SK-N-SH (cell line): Measurements from ENCODE around the gene SCN3B. TPM values are rescaled to one million over a fixed set of nuclear protein-coding genes. Genes with fewer than 3 reads are reported as not detected.

Experiments used
- CTCF ChIA-PET: fragments of 300-600, 350-600 bp; formaldehyde crosslinking; extraction: SDS; loops from one replicate; lab custom pipeline; 2021; lab: Yijun Ruan, JAX
- POLR2A ChIA-PET: fragments of 350-600 bp; sonication (Branson Sonifier 250); formaldehyde crosslinking; extraction: SDS; loops from one replicate; lab custom pipeline; 2020; ENCODE audit warnings: antibody characterized with exemption, inconsistent platforms; lab: Yijun Ruan, JAX
- DNase-seq: peaks from one replicate; pipeline ENCODE4 v3.0.0; 2012
- H2AFZ ChIP-seq: fragments of 200-600 bp; sonication (generic); 2 replicates; pipeline ENCODE4 v1.8.1; 2016; ENCODE audit warnings: antibody characterized with exemption, mild to moderate bottlenecking, low read depth
- H3F3A ChIP-seq: fragments of 200-600 bp; sonication (generic); replicated peaks from 2 replicates; pipeline ENCODE3; 2016; ENCODE audit warnings: antibody characterized with exemption, mild to moderate bottlenecking; ENCODE audit not compliant: insufficient read depth
- H3K27ac ChIP-seq, 2 experiments: fragments of 200-500 bp in 1 of 2; fragments of 200-600 bp in 1 of 2; sonication (Bioruptor generic) in 1 of 2; sonication (generic), shearing (Covaris generic) in 1 of 2; 2 replicates each; pipeline versions ENCODE4 v1.5.1 to v1.6.1; 2014 to 2016; ENCODE audit warnings: low read depth in 2 of 2, inconsistent platforms in 1 of 2, low read length in 1 of 2, mild to moderate bottlenecking in 1 of 2, mixed read lengths in 1 of 2
- H3K27me3 ChIP-seq: fragments of 200-600 bp; sonication (generic), shearing (Covaris generic); 2 replicates; pipeline ENCODE4 v1.6.1; 2016; ENCODE audit warnings: mixed run types; ENCODE audit not compliant: insufficient read depth
- H3K36me3 ChIP-seq, 2 experiments: fragments of 200-500 bp in 1 of 2; fragments of 200-600 bp in 1 of 2; sonication (Bioruptor generic) in 1 of 2; sonication (generic) in 1 of 2; replicated peaks in 1 of 2; 2 replicates each; pipeline versions ENCODE3 to v1.5.1; 2014 to 2016; ENCODE audit warnings: low read length in 1 of 2, mild to moderate bottlenecking in 1 of 2; ENCODE audit not compliant: insufficient read depth in 2 of 2, control insufficient read depth in 1 of 2
- H3K4me1 ChIP-seq, 2 experiments: fragments of 200-500 bp in 1 of 2; fragments of 200-600 bp in 1 of 2; sonication (Bioruptor generic) in 1 of 2; sonication (generic), shearing (Covaris generic) in 1 of 2; 2 replicates each; pipeline versions ENCODE4 v1.5.1 to v1.6.1; 2014 to 2016; ENCODE audit warnings: low read depth in 1 of 2, low read length in 1 of 2, mixed run types in 1 of 2; ENCODE audit not compliant: insufficient read depth in 2 of 2, control insufficient read depth in 1 of 2
- H3K4me2 ChIP-seq: fragments of 200-600 bp; sonication (generic), shearing (Covaris generic); 2 replicates; pipeline ENCODE4 v1.6.1; 2017; ENCODE audit warnings: mixed run types
- H3K4me3 ChIP-seq, 2 experiments: fragments of 200-500 bp in 1 of 2; fragments of 200-600 bp in 1 of 2; sonication (Bioruptor generic) in 1 of 2; sonication (generic), shearing (Covaris generic) in 1 of 2; 2 replicates each; pipeline versions ENCODE4 v1.5.1 to v1.8.1; 2014 to 2016; ENCODE audit warnings: low read depth in 2 of 2, inconsistent platforms in 1 of 2, low read length in 1 of 2, mild to moderate bottlenecking in 1 of 2, mixed read lengths in 1 of 2, moderate library complexity in 1 of 2
- H3K79me2 ChIP-seq: fragments of 200-600 bp; sonication (generic); 2 replicates; pipeline ENCODE4 v1.8.1; 2017; ENCODE audit warnings: mild to moderate bottlenecking; ENCODE audit not compliant: insufficient read depth
- H3K9ac ChIP-seq: fragments of 200-600 bp; sonication (generic); 2 replicates; pipeline ENCODE4 v1.6.1; 2017; ENCODE audit warnings: mixed run types
- H3K9me2 ChIP-seq: fragments of 200-600 bp; sonication (generic); 2 replicates; pipeline ENCODE4 v1.6.1; 2017; ENCODE audit warnings: mixed run types
- H3K9me3 ChIP-seq: fragments of 200-600 bp; sonication (generic); 2 replicates; pipeline ENCODE4 v1.6.1; 2017; ENCODE audit warnings: mixed run types, mild to moderate bottlenecking, moderate library complexity
- H4K20me1 ChIP-seq: fragments of 200-600 bp; sonication (generic); 2 replicates; pipeline ENCODE4 v1.6.1; 2017; ENCODE audit warnings: mild to moderate bottlenecking, mixed run types; ENCODE audit not compliant: insufficient read depth
- CHD2 ChIP-seq: fragments of 150-350 bp; IDR thresholded peaks from 2 replicates; pipeline ENCODE4 v1.6.1; 2018; ENCODE audit warnings: low read length; ENCODE audit not compliant: partially characterized antibody
- EZH2phosphoT487 ChIP-seq: fragments of 200-600 bp; sonication (generic); IDR thresholded peaks from 2 replicates; pipeline ENCODE4 v1.6.1; 2017; ENCODE audit warnings: low read depth, mixed run types, mild to moderate bottlenecking, antibody characterized with exemption, moderate library complexity, borderline replicate concordance
- FOXM1 ChIP-seq: IDR thresholded peaks from 2 replicates; pipeline ENCODE4 v1.4.0; 2012; ENCODE audit warnings: low read depth, mild to moderate bottlenecking
- JUND ChIP-seq: IDR thresholded peaks from 2 replicates; pipeline ENCODE4 v1.4.0; 2012
- MXI1 ChIP-seq: IDR thresholded peaks from 2 replicates; pipeline ENCODE4 v1.6.1; 2012; ENCODE audit warnings: mild to moderate bottlenecking, low read depth, low read length, improper control_type of control experiment
- NFIC ChIP-seq: IDR thresholded peaks from 2 replicates; pipeline ENCODE4 v1.4.0; 2012; ENCODE audit warnings: borderline replicate concordance
- RAD21 ChIP-seq: IDR thresholded peaks from 2 replicates; pipeline ENCODE4 v1.6.1; 2012; ENCODE audit warnings: mild to moderate bottlenecking, low read length
- RCOR1 ChIP-seq: fragments of 150-350 bp; IDR thresholded peaks from 2 replicates; pipeline ENCODE4 v1.6.1; 2017; ENCODE audit warnings: antibody characterized with exemption, low read length
- RFX5 ChIP-seq: IDR thresholded peaks from 2 replicates; pipeline ENCODE4 v1.6.1; 2012; ENCODE audit warnings: mild to moderate bottlenecking, improper control_type of control experiment, low read length
- RXRA ChIP-seq: IDR thresholded peaks from 2 replicates; pipeline ENCODE4 v1.4.0; 2012; ENCODE audit warnings: low read depth, mild to moderate bottlenecking, borderline replicate concordance
- TAF1 ChIP-seq: IDR thresholded peaks from 2 replicates; pipeline ENCODE4 v1.6.1; 2012; ENCODE audit warnings: low read depth, mild to moderate bottlenecking, low read length, moderate library complexity, borderline replicate concordance
- TCF12 ChIP-seq: IDR thresholded peaks from 2 replicates; pipeline ENCODE4 v1.4.0; 2012
- WGBS: methylation state at CpG from one replicate; pipeline ENCODE4 v1.1.6; 2017; ENCODE audit warnings: low lambda C conversion rate; 5-methylcytosine and 5-hydroxymethylcytosine counted together
- polyA plus RNA-seq, 3 experiments: library from polyadenylated mRNA; depleted of rRNA; stranded (reverse); fragments of >200 nt; gene quantifications; 2 replicates each; pipeline ENCODE4 v1.2.3, GENCODE V29; 2012

SCN3B gene
- polyA plus RNA-seq, 1 of the 3 experiments (the other 2 are of a cell fraction): 0.23 TPM

- H3K4me2 ChIP-seq: no peak overlapping the region
- no peaks in the 10 kb centered on the region for H3K36me3 ChIP-seq
- CTCF ChIA-PET: interaction anchor here (1.1 to 4.6 kb wide), 18 partner anchors 11 to 277 kb away, joined by 3 to 48 read pairs (median 22); partner anchors contain the start of gene SCN3B
- no peaks in the 10 kb centered on the region for H3K27me3 ChIP-seq
- no peak for TF ChIP-seq TAF1
- TF ChIP-seq CHD2: no peak
- no peak for TF ChIP-seq MXI1
- TF ChIP-seq JUND: no peak
- TF ChIP-seq TCF12: no peak
- no peak for TF ChIP-seq FOXM1
- no peak for TF ChIP-seq RCOR1
- TF ChIP-seq EZH2phosphoT487: no peak
- TF ChIP-seq NFIC: no peak
- no peak for TF ChIP-seq RFX5
- no peak for TF ChIP-seq RAD21
- no peak for TF ChIP-seq RXRA
- H3K9ac ChIP-seq: no peak overlapping the region
- H3K4me3 ChIP-seq: no peak overlapping the region
- no peaks in the 10 kb centered on the region for H3K9me3 ChIP-seq
- POLR2A ChIA-PET: no interaction called here
- H3K9me2 ChIP-seq: no peaks in the 10 kb centered on the region
- H3F3A ChIP-seq: peaks cover 6% of the 10 kb centered on the region
- no peaks in the 10 kb centered on the region for H3K79me2 ChIP-seq
- DNase-seq: no peak
- 82% methylated on average over 5 of the region's 5 CpGs for WGBS
- peaks cover 6 to 19% of the 10 kb centered on the region in 2 experiments; a peak in 2 of 4 replicates for H3K4me1 ChIP-seq
- no peak overlapping the region for H3K27ac ChIP-seq
- H2AFZ ChIP-seq: no peak overlapping the region
- peaks cover 11% of the 10 kb centered on the region; the same call in 1 of the 2 replicates for H4K20me1 ChIP-seq
These were observed 75.0 kb downstream of the SCN3B start for GRCh38 chr11:123579482-123579812.

Other genes with a start within 250 kb of the SCN3B start
- 14.0 and 14.5 TPM in 2 replicates for gene GRAMD1B, start 224.4 kb downstream of the SCN3B start, polyA plus RNA-seq (2012; rRNA removed)
- 11.3 and 16.2 TPM in 2 replicates for gene ZNF202, start 87.0 kb upstream of the SCN3B start, polyA plus RNA-seq (2012; rRNA removed)
- not detected in 2 replicates for gene OR6X1, start 99.9 kb upstream of the SCN3B start, polyA plus RNA-seq (2012; rRNA removed)
- not detected in 2 replicates for gene OR6M1, start 151.7 kb upstream of the SCN3B start, polyA plus RNA-seq (2012; rRNA removed)
- gene TMEM225, start 231.0 kb upstream of the SCN3B start, polyA plus RNA-seq (2012; rRNA removed): not detected in 2 replicates
- gene OR8D4, start 247.5 kb upstream of the SCN3B start, polyA plus RNA-seq (2012; rRNA removed): not detected in 2 replicates